Heart right ventricle (tissue), 16 donors: ENCODE measurements around the gene LRRC17. TPM values are rescaled to one million over a fixed set of nuclear protein-coding genes. Genes with fewer than 3 reads are reported as not detected.

ENCODE experiments used
- ATAC-seq, 8 donors: fragments of 200-7000 bp; cut with Tn5 transposase; one replicate each; pipeline ENCODE4 v1.9.1; 2020; ENCODE audit warnings: mild to moderate bottlenecking in 8 of 8, moderate library complexity in 8 of 8, moderate number of reproducible peaks in 1 of 8
- DNase-seq, 2 donors: peaks; one replicate each; pipeline ENCODE4 v3.0.0-alpha.2; 2020
- H3K27ac ChIP-seq, 10 donors: fragments of 200-600 bp; sonication (generic) in 2 of 10; one replicate each; pipeline versions ENCODE4 v1.5.0 to v1.8.0; 2020 to 2022; ENCODE audit warnings: mild to moderate bottlenecking in 3 of 10
- H3K27me3 ChIP-seq, 7 donors: fragments of 200-600 bp; one replicate each; pipeline ENCODE4 v1.8.0; 2021 to 2022; ENCODE audit warnings: mild to moderate bottlenecking in 2 of 7
- H3K36me3 ChIP-seq, 9 donors: fragments of 200-600 bp; sonication (generic) in 1 of 9; one replicate each; pipeline versions ENCODE4 v1.5.0 to v1.8.0; 2020 to 2022; ENCODE audit warnings: mild to moderate bottlenecking in 2 of 9
- H3K4me1 ChIP-seq, 9 donors: fragments of 200-600 bp; sonication (generic) in 1 of 9; one replicate each; pipeline versions ENCODE4 v1.5.0 to v1.8.0; 2020 to 2022; ENCODE audit warnings: mild to moderate bottlenecking in 4 of 9
- H3K4me3 ChIP-seq, 10 donors: fragments of 200-600 bp; sonication (generic) in 2 of 10; one replicate each; pipeline versions ENCODE4 v1.5.0 to v1.8.0; 2020 to 2022; ENCODE audit warnings: mild to moderate bottlenecking in 7 of 10, moderate library complexity in 2 of 10
- H3K9me3 ChIP-seq, 11 donors: fragments of 200-600 bp in 10 of 11; sonication (generic) in 2 of 11; one replicate each; pipeline versions ENCODE4 v1.5.0 to v1.8.0; 2013 to 2022; ENCODE audit warnings: mild to moderate bottlenecking in 2 of 11, control low read depth in 1 of 11, moderate library complexity in 1 of 11
- WGBS, 2 donors: extraction: QIAGEN DNeasy Blood & Tissue Kit; methylation state at CpG; one replicate each; pipeline ENCODE4 v1.1.7; 2013; ENCODE audit warnings: inconsistent platforms in 1 of 2; 5-methylcytosine and 5-hydroxymethylcytosine counted together
- intact Hi-C, 10 donors: fragments of 100-400 bp; cut with DNase I; formaldehyde crosslinking; loops; one replicate each; pipeline versions ENCODE4 v1.11.1 to v1.14.2; 2022
- polyA plus RNA-seq, 2 donors: library from polyadenylated mRNA; stranded (reverse); fragments of 200-250 nt; gene quantifications; one replicate each; pipeline ENCODE4 v1.2.3, GENCODE V29; 2013
- total RNA-seq, 10 donors: library from RNA; stranded (reverse); fragmentation: NEBNext Ultra II Directional in 3 of 10; extraction: Animal tissue kit (Norgen Biotek cat#: 25700) in 3 of 10; gene quantifications; one replicate each; pipeline versions ENCODE4 v1.2.1 to v1.2.4, GENCODE V29; 2021 to 2023
- TF ChIP-seq, protein P1 (sequence below), 9 donors: fragments of 200-600 bp; sonication (generic) in 2 of 9; IDR thresholded peaks; one replicate each; pipeline versions ENCODE4 v1.5.0 to v1.8.0; 2021 to 2022; ENCODE audit warnings: antibody characterized with exemption in 9 of 9, mild to moderate bottlenecking in 5 of 9, moderate library complexity in 1 of 9
- donor health status: Arrhythmogenic right ventricular cardiomyopathy.
- donor health status: ischemic (EF 13 %, LVEDD 7.1; RV severe dilation, severe dysfunction).
- donor health status: healthy with polysubstance abuse.
- donor health status: DM: no; HTN: yes; CAD: no.
- donor health status: DM: no; HTN: no; CAD: no.
- donor health status: ischemic (EF 25% LVEDD 6.9; RV normal size, moderate dysfunction).
- donor health status: ischemic (EF 25% LVEDD 5.7; RV mildly dilated, moderate dysfunction).
- donor health status: healthy.
- donor health status: DM: yes; HTN: yes; CAD: no.
- donor health status: Ischemic cardiomyopathy.
- donor health status: ischemic (EF 35%, LVEDD 5.7; RV mildly dilated, moderate dysfunction).
- donor health status: nonischemic (EF 11% LVEDD 7.7; RV severe dilation, severe dysfunction).
- donor health status: DM: yes; HTN: yes; CAD: no.
- donor health status: PGD.
- donor health status: ischemic (EF 29% LVEDD 5.4; RV normal size, mild dysfunction).
- donor health status: nonischemic (EF 23%, LVEDD 6.1; RV moderate dilation, normal function).

The LRRC17 gene
- total and polyA plus RNA-seq, 12 donors, result 0.12 to 9.5 (median 2.6) TPM

- Histone ChIP-seq H3K9me3 (no peaks in the 10 kb centered on the region), H3K36me3 (no peaks in the 10 kb centered on the region), H3K27me3 (no peaks in the 10 kb centered on the region), H3K4me3 (no peak overlapping the region), H3K4me1 (peaks cover 0 to 14% (median 0%) of the 10 kb centered on the region in 9 donors), H3K27ac (no peak overlapping the region)
- intact Hi-C loops, result no loop called here
- WGBS, 2 donors, result 95 to 98% methylated on average over 2 of the region's 2 CpGs
- DNase-seq (no peak), ATAC-seq (no peak)
- TF ChIP-seq, protein P1, sequence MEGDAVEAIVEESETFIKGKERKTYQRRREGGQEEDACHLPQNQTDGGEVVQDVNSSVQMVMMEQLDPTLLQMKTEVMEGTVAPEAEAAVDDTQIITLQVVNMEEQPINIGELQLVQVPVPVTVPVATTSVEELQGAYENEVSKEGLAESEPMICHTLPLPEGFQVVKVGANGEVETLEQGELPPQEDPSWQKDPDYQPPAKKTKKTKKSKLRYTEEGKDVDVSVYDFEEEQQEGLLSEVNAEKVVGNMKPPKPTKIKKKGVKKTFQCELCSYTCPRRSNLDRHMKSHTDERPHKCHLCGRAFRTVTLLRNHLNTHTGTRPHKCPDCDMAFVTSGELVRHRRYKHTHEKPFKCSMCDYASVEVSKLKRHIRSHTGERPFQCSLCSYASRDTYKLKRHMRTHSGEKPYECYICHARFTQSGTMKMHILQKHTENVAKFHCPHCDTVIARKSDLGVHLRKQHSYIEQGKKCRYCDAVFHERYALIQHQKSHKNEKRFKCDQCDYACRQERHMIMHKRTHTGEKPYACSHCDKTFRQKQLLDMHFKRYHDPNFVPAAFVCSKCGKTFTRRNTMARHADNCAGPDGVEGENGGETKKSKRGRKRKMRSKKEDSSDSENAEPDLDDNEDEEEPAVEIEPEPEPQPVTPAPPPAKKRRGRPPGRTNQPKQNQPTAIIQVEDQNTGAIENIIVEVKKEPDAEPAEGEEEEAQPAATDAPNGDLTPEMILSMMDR (IDR thresholded peaks at IDR 0.05), result no peak
These were observed 40.3 kb upstream of the LRRC17 start for GRCh38 chr7:102872460-102872859.

DNA sequence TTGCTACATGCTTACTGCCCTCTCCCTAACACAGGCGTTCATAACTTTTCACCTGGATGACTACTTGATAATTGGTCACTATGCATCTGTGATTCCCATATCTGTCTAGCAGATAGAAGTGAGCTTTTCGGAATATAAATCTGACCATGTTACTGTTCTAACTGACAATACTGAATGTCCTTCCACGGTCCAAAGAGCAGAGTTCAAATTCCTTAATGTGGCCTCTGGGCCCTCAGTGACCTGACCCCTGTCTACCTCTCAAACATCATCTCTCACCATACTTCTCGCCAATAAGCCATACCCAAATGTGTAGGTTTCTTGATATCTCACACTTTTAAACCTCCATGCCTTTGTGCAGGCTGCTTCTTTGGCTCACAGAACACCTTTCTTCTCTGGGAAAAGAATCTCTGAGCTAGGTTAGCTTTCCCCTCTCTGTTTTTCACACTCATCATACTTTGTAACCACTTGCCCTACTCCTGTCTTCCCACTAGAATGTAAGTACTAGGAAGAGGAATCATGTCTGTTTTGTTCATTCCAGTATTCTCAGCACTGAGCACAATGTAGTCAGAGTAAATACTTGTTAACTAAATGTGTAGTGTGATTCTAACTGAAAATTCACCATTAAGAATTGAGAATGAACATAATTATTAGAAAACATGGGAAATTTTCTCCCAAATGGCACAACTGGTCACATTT is 39.2 kb upstream of the LRRC17 start:
- H3K36me3 ChIP-seq, result no peaks in the 10 kb centered on the region
- H3K4me1 ChIP-seq, result peaks cover 0 to 14% (median 0%) of the 10 kb centered on the region in 9 donors
- TF ChIP-seq, protein P1 (IDR thresholded peaks at IDR 0.05), result no peak
- ATAC-seq (no peak), DNase-seq (no peak)
- no peaks in the 10 kb centered on the region for H3K27me3 ChIP-seq
- no peak overlapping the region for H3K4me3 ChIP-seq
- 90% methylated on average over 4 of the region's 4 CpGs for WGBS, 2 donors
- intact Hi-C loops, result no loop called here
- peak overlapping the region in 1 of 10 donors; percentile 0 for H3K27ac ChIP-seq
- H3K9me3 ChIP-seq, result no peaks in the 10 kb centered on the region

DNA sequence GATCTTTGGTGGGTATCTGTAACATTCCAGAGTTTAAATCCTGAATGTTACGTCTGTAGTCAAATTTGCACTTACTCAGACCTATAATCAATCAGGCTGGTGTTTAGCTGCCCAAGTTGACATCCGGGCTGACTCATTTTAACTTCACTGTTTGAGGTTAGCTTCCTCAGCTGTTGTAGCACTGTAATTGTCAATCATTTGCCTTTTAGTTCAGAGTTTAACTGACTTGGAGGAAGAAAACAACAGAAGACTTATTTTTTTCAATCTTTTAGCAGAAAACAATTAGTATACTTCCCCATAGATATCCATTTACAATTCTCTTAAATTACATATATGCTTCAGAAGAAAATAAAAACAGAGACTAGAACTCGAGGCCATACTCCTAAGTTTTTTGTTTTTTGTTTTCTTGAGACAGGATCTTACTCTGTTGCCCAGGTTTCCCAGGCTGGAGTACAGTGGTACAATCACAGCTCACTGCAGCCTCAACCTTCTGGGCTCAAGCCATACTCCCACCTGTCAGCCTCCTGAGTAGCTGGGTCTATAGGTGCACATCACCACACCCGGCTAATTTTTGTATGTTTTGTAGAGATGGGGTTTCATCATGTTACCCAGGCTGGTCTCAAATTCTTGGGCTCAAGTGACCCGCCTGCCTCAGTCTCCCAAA is 38.5 kb upstream of the LRRC17 start:
- ATAC-seq, result no peak

DNA sequence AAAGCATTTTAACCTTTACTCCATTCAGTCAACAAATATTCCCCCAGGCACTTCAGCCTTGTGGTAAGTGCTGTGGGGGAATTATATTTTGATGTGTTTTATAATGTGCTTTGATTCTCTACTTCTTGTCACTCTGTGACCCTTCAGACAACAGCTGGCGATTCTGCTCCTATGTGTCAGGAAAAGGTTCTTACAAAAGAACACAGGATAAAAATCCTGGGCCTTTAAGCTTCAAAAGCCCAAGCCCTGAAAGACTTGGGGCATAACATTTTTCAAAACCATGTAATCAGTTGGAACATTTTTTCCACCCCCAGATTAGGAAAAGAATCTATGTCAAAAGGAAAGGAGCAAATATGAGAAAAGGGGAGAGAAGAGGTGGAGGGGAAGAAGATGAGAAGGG is 37.8 kb upstream of the LRRC17 start:
- Histone ChIP-seq H3K4me1 (peaks cover 0 to 14% (median 0%) of the 10 kb centered on the region in 9 donors), H3K27me3 (no peaks in the 10 kb centered on the region), H3K27ac (no peak overlapping the region), H3K36me3 (no peaks in the 10 kb centered on the region), H3K4me3 (no peak overlapping the region), H3K9me3 (no peaks in the 10 kb centered on the region)
- ATAC-seq, result no peak
- 85 to 97% methylated on average over 1 of the region's 1 CpG for WGBS, 2 donors
- intact Hi-C loops, result no loop called here
- TF ChIP-seq, protein P1 (IDR thresholded peaks at IDR 0.05), result no peak
- DNase-seq, result no peak

More for the DNA sequence above, 38.5 kb upstream of the LRRC17 start:
- H3K9me3 ChIP-seq, result no peaks in the 10 kb centered on the region
- WGBS, 2 donors, result 89 to 92% methylated on average over 5 of the region's 5 CpGs
- no peak for DNase-seq
- no peaks in the 10 kb centered on the region for H3K27me3 ChIP-seq
- H3K27ac ChIP-seq, result no peak overlapping the region
- H3K36me3 ChIP-seq, result no peaks in the 10 kb centered on the region
- H3K4me3 ChIP-seq, result no peak overlapping the region
- peaks cover 0 to 14% (median 0%) of the 10 kb centered on the region in 9 donors for H3K4me1 ChIP-seq
- TF ChIP-seq, protein P1 (IDR thresholded peaks at IDR 0.05), result no peak
- intact Hi-C loops, result no loop called here
